PFSK-1 (cell line): ENCODE results near the gene TMEM207.

ENCODE experiments used
- SIN3A ChIP-seq: IDR thresholded peaks from 2 replicates; pipeline ENCODE4 v1.6.1; 2012; ENCODE audit warnings: mild to moderate bottlenecking, low read length, moderate library complexity, borderline replicate concordance; ENCODE audit not compliant: insufficient read depth
- TF ChIP-seq, protein P1 (sequence below), 2 experiments: IDR thresholded peaks; 2 replicates each; pipeline versions ENCODE4 v1.6.1 to v1.8.0; 2011 to 2012; ENCODE audit warnings: low read depth in 2 of 2, low read length in 2 of 2, control low read depth in 1 of 2, inconsistent platforms in 1 of 2, mild to moderate bottlenecking in 1 of 2, moderate library complexity in 1 of 2; ENCODE audit not compliant: insufficient read depth in 1 of 2

DNA sequence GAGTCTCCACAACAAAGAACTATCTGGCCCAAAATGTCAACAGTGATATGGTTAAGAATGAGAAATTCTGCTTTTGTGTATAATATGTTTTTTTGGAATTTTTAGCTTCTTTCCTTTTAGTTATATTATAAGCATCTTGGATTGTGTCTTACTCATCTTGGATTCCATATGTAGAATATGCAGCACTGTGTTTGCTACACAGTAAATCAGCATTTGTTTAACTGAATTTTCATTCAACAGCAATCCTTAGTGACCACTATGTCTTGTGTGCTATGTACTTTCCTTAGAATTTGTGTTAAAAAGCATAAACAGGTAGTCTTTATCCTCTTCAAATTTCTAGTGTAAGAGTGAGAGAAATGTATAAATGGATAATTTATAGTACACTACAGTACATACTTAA is 18.2 kb upstream of the TMEM207 start:
- TF ChIP-seq, protein P1, sequence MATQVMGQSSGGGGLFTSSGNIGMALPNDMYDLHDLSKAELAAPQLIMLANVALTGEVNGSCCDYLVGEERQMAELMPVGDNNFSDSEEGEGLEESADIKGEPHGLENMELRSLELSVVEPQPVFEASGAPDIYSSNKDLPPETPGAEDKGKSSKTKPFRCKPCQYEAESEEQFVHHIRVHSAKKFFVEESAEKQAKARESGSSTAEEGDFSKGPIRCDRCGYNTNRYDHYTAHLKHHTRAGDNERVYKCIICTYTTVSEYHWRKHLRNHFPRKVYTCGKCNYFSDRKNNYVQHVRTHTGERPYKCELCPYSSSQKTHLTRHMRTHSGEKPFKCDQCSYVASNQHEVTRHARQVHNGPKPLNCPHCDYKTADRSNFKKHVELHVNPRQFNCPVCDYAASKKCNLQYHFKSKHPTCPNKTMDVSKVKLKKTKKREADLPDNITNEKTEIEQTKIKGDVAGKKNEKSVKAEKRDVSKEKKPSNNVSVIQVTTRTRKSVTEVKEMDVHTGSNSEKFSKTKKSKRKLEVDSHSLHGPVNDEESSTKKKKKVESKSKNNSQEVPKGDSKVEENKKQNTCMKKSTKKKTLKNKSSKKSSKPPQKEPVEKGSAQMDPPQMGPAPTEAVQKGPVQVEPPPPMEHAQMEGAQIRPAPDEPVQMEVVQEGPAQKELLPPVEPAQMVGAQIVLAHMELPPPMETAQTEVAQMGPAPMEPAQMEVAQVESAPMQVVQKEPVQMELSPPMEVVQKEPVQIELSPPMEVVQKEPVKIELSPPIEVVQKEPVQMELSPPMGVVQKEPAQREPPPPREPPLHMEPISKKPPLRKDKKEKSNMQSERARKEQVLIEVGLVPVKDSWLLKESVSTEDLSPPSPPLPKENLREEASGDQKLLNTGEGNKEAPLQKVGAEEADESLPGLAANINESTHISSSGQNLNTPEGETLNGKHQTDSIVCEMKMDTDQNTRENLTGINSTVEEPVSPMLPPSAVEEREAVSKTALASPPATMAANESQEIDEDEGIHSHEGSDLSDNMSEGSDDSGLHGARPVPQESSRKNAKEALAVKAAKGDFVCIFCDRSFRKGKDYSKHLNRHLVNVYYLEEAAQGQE (IDR thresholded peaks at IDR 0.05; ENCODE audit: insufficient read depth in 1 of 2, low read depth in 2 of 2, low read length in 2 of 2) = no peak
- TF ChIP-seq SIN3A = no peak
